H1 (cell line): ENCODE data around the gene CLDN9. TPM values are rescaled to one million over a fixed set of nuclear protein-coding genes. Genes with fewer than 3 reads are reported as not detected.
A peak's percentile ranks its signal among the peaks of the same experiment; 100 is the strongest.

Source experiments
- ATF3 ChIP-seq: IDR thresholded peaks from 2 replicates; pipeline ENCODE4 v1.6.1; 2011; ENCODE audit warnings: low read depth, mild to moderate bottlenecking, low read length; ENCODE audit not compliant: insufficient read depth
- CBX5 ChIP-seq: fragments of 300-800, 300-1000 bp; sonication (generic); IDR thresholded peaks from 2 replicates; pipeline ENCODE4 v1.7.1; 2016; ENCODE audit warnings: antibody characterized with exemption, low read length, low read depth
- EGR1 ChIP-seq: IDR thresholded peaks from 2 replicates; pipeline ENCODE4 v1.6.1; 2011; ENCODE audit warnings: low read depth, low read length, borderline replicate concordance
- JUN ChIP-seq: IDR thresholded peaks from 2 replicates; pipeline ENCODE4 v1.6.1; 2011; ENCODE audit warnings: low read depth, mild to moderate bottlenecking, improper control_type of control experiment, low read length
- JUND ChIP-seq: IDR thresholded peaks from 2 replicates; pipeline ENCODE4 v1.6.1; 2011; ENCODE audit warnings: mild to moderate bottlenecking, improper control_type of control experiment, low read length
- SIX5 ChIP-seq: IDR thresholded peaks from 2 replicates; pipeline ENCODE4 v1.6.1; 2011; ENCODE audit warnings: mild to moderate bottlenecking, low read depth, low read length
- polyA plus RNA-seq, 7 experiments: library from polyadenylated mRNA; depleted of rRNA in 3 of 7; stranded (reverse) in 5 of 7; unstranded in 2 of 7; fragments of >200 nt in 5 of 7; fragments of 200-250 nt in 2 of 7; gene quantifications; 1 replicate in 5 of 7; 2 replicates in 1 of 7; 4 replicates in 1 of 7; pipeline versions ENCODE4 v1.2.1 to v1.2.3, GENCODE V29; 2011 to 2013; ENCODE audit warnings: missing spikeins in 2 of 7, mixed read lengths in 2 of 7
- total RNA-seq: library from RNA; stranded (reverse); fragmentation: NEBNext Ultra II Directional; extraction: Animal tissue kit (Norgen Biotek cat#: 25700); gene quantifications from 2 replicates; pipeline ENCODE4 v1.2.1, GENCODE V29; 2021

The CLDN9 gene
- total and polyA plus RNA-seq, 2 of the 8 experiments (the other 6 are each of a cell fraction or from before 2014, with no cell fraction given) = 0.60 to 0.89 TPM

GRCh38 chr16:3022208-3022683 lies 9.5 kb downstream of the CLDN9 start (continued):
- TF ChIP-seq ATF3 = peak; percentile 61
- peak; percentile 78; the same call in 1 of the 2 replicates for TF ChIP-seq JUN
- peak; percentile 98 for TF ChIP-seq JUND
- TF ChIP-seq SIX5 = no peak
- TF ChIP-seq EGR1 = peak; percentile 89
- no peak for TF ChIP-seq CBX5
